Liver (tissue), 3 donors: ENCODE measurements around the gene METTL13.

Experiments
- ATF3 ChIP-seq: IDR thresholded peaks from 2 replicates; pipeline ENCODE4 v1.6.1; 2016; ENCODE audit warnings: antibody characterized with exemption
- EGR1 ChIP-seq, 2 donors: IDR thresholded peaks; 2 replicates each; pipeline ENCODE4 v1.6.1; 2016 to 2018; ENCODE audit warnings: antibody characterized with exemption in 2 of 2, low read depth in 2 of 2
- FOXA1 ChIP-seq: IDR thresholded peaks from 2 replicates; pipeline ENCODE4 v1.6.1; 2016; ENCODE audit warnings: antibody characterized with exemption
- MAX ChIP-seq: IDR thresholded peaks from 2 replicates; pipeline ENCODE4 v1.6.1; 2016; ENCODE audit warnings: antibody characterized with exemption
- RAD21 ChIP-seq, 2 donors: IDR thresholded peaks; 2 replicates each; pipeline ENCODE4 v1.6.1; 2016; ENCODE audit warnings: antibody characterized with exemption in 2 of 2, mild to moderate bottlenecking in 2 of 2
- REST ChIP-seq: IDR thresholded peaks from 2 replicates; pipeline ENCODE4 v1.6.1; 2016; ENCODE audit warnings: antibody characterized with exemption, mild to moderate bottlenecking
- RXRA ChIP-seq, 2 donors: IDR thresholded peaks; 2 replicates each; pipeline ENCODE4 v1.6.1; 2017 to 2018; ENCODE audit warnings: antibody characterized with exemption in 2 of 2, mild to moderate bottlenecking in 1 of 2
- SP1 ChIP-seq: IDR thresholded peaks from 2 replicates; pipeline ENCODE4 v1.6.1; 2018; ENCODE audit warnings: antibody characterized with exemption, mild to moderate bottlenecking
- TAF1 ChIP-seq: conservative IDR thresholded peaks from 2 replicates; pipeline ENCODE4 v1.6.1; 2016; ENCODE audit warnings: antibody characterized with exemption, mild to moderate bottlenecking
- YY1 ChIP-seq: IDR thresholded peaks from 2 replicates; pipeline ENCODE4 v1.6.1; 2016; ENCODE audit warnings: antibody characterized with exemption, mild to moderate bottlenecking
- TF ChIP-seq, protein P1 (sequence below): fragments of 150-350 bp; IDR thresholded peaks from 2 replicates; pipeline ENCODE4 v1.5.1; 2017; ENCODE audit warnings: improper control_type of control experiment, low read depth, low read length; ENCODE audit not compliant: missing input control
- TF ChIP-seq, protein P2 (sequence below): IDR thresholded peaks from 2 replicates; pipeline ENCODE4 v1.6.1; 2016; ENCODE audit warnings: antibody characterized with exemption
- donor health status: healthy.
- donor health status: healthy.

- TF ChIP-seq, protein P1, sequence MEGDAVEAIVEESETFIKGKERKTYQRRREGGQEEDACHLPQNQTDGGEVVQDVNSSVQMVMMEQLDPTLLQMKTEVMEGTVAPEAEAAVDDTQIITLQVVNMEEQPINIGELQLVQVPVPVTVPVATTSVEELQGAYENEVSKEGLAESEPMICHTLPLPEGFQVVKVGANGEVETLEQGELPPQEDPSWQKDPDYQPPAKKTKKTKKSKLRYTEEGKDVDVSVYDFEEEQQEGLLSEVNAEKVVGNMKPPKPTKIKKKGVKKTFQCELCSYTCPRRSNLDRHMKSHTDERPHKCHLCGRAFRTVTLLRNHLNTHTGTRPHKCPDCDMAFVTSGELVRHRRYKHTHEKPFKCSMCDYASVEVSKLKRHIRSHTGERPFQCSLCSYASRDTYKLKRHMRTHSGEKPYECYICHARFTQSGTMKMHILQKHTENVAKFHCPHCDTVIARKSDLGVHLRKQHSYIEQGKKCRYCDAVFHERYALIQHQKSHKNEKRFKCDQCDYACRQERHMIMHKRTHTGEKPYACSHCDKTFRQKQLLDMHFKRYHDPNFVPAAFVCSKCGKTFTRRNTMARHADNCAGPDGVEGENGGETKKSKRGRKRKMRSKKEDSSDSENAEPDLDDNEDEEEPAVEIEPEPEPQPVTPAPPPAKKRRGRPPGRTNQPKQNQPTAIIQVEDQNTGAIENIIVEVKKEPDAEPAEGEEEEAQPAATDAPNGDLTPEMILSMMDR: no peak
- no peak for TF ChIP-seq REST
- no peak for TF ChIP-seq TAF1
- TF ChIP-seq RAD21 (IDR thresholded peaks at IDR 0.05): no peak
- no peak for TF ChIP-seq ATF3
- TF ChIP-seq, protein P2, sequence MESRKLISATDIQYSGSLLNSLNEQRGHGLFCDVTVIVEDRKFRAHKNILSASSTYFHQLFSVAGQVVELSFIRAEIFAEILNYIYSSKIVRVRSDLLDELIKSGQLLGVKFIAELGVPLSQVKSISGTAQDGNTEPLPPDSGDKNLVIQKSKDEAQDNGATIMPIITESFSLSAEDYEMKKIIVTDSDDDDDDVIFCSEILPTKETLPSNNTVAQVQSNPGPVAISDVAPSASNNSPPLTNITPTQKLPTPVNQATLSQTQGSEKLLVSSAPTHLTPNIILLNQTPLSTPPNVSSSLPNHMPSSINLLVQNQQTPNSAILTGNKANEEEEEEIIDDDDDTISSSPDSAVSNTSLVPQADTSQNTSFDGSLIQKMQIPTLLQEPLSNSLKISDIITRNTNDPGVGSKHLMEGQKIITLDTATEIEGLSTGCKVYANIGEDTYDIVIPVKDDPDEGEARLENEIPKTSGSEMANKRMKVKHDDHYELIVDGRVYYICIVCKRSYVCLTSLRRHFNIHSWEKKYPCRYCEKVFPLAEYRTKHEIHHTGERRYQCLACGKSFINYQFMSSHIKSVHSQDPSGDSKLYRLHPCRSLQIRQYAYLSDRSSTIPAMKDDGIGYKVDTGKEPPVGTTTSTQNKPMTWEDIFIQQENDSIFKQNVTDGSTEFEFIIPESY: no peak
- no peak for TF ChIP-seq YY1
- TF ChIP-seq SP1: no peak
- no peak for TF ChIP-seq EGR1 (IDR thresholded peaks at IDR 0.05; ENCODE audit: low read depth in 2 of 2)
- no peak for TF ChIP-seq FOXA1
- no peak for TF ChIP-seq RXRA (IDR thresholded peaks at IDR 0.05)
- TF ChIP-seq MAX: no peak
These were observed 30.2 kb downstream of the METTL13 start for GRCh38 chr1:171811672-171812071.
